SK-N-SH treated with all-trans-retinoic acid at 6 μM for 48 hours (cell line): ENCODE data around the gene KRT80.
A peak's percentile ranks its signal among the peaks of the same experiment; 100 is the strongest.

ENCODE experiments used
- ATAC-seq: fragments of 200-7000 bp; cut with Tn5 transposase; 3 replicates; pipeline ENCODE4 v1.9.1; 2020; ENCODE audit warnings: mild to moderate bottlenecking, moderate library complexity
- ARNTL ChIP-seq: fragments of 450-650 bp; formaldehyde crosslinking; IDR thresholded peaks from 2 replicates; pipeline ENCODE4 v1.5.0; 2020; ENCODE audit warnings: low read depth, mild to moderate bottlenecking, moderate library complexity, borderline replicate concordance
- BACH2 ChIP-seq: fragments of 250-450 bp; sonication (Bioruptor Pico); IDR thresholded peaks from 2 replicates; pipeline ENCODE4 v1.9.0; 2021; ENCODE audit warnings: mild to moderate bottlenecking, borderline replicate concordance
- ESRRG ChIP-seq: fragments of 250-450 bp; sonication (Bioruptor Pico); IDR thresholded peaks from 2 replicates; pipeline ENCODE4 v1.6.1; 2021; ENCODE audit warnings: mild to moderate bottlenecking
- ISL1 ChIP-seq: fragments of 250-450 bp; sonication (Bioruptor Pico); IDR thresholded peaks from 2 replicates; pipeline ENCODE4 v2.1.2; 2022; ENCODE audit warnings: mild to moderate bottlenecking, moderate library complexity
- OSR1 ChIP-seq: fragments of 250-450 bp; sonication (Bioruptor Pico); IDR thresholded peaks from 2 replicates; pipeline ENCODE4 v1.8.0; 2022; ENCODE audit warnings: moderate library complexity, mild to moderate bottlenecking, inconsistent platforms
- PPARA ChIP-seq: fragments of 250-450 bp; sonication (Bioruptor Pico); IDR thresholded peaks from 2 replicates; pipeline ENCODE4 v1.5.0; 2020; ENCODE audit warnings: mild to moderate bottlenecking, borderline replicate concordance
- RARB ChIP-seq: fragments of 250-450 bp; sonication (Bioruptor Pico); IDR thresholded peaks from 2 replicates; pipeline ENCODE4 v1.8.0; 2021; ENCODE audit warnings: mild to moderate bottlenecking, moderate library complexity
- SNAI2 ChIP-seq: fragments of 250-450 bp; sonication (Bioruptor Pico); IDR thresholded peaks from 2 replicates; pipeline ENCODE4 v1.5.0; 2020; ENCODE audit warnings: mild to moderate bottlenecking, moderate library complexity
- TCF4 ChIP-seq: fragments of 250-450 bp; sonication (Bioruptor Pico); IDR thresholded peaks from 2 replicates; pipeline ENCODE4 v1.8.0; 2021; ENCODE audit warnings: mild to moderate bottlenecking, moderate library complexity, borderline replicate concordance
- TOX ChIP-seq: fragments of 250-450 bp; sonication (Bioruptor Pico); IDR thresholded peaks from 2 replicates; pipeline ENCODE4 v1.8.0; 2021; ENCODE audit warnings: mild to moderate bottlenecking, moderate library complexity, borderline replicate concordance
- ZFP3 ChIP-seq: fragments of 250-450 bp; sonication (Bioruptor Pico); IDR thresholded peaks from 2 replicates; pipeline ENCODE4 v1.5.0; 2020; ENCODE audit warnings: mild to moderate bottlenecking, moderate library complexity
- ZFP30 ChIP-seq: fragments of 450-650 bp; formaldehyde crosslinking; IDR thresholded peaks from 2 replicates; pipeline ENCODE4 v1.5.0; 2022; ENCODE audit warnings: mild to moderate bottlenecking, moderate library complexity
- ZNF70 ChIP-seq: fragments of 450-650 bp; formaldehyde crosslinking; IDR thresholded peaks from 2 replicates; pipeline ENCODE4 v1.5.0; 2020; ENCODE audit warnings: mild to moderate bottlenecking, moderate library complexity
- ZNF8 ChIP-seq: fragments of 450-650 bp; formaldehyde crosslinking; IDR thresholded peaks from 2 replicates; pipeline ENCODE4 v1.5.0; 2020; ENCODE audit warnings: mild to moderate bottlenecking, moderate library complexity
- TF ChIP-seq, protein P1 (sequence below): fragments of 250-450 bp; sonication (Bioruptor Pico); IDR thresholded peaks from 2 replicates; pipeline ENCODE4 v1.8.0; 2021; ENCODE audit warnings: low read depth, mild to moderate bottlenecking, moderate library complexity, borderline replicate concordance
- TF ChIP-seq, protein P2 (sequence below): fragments of 250-450 bp; sonication (Bioruptor Pico); IDR thresholded peaks from 2 replicates; pipeline ENCODE4 v1.5.1; 2020; ENCODE audit warnings: low read depth, mild to moderate bottlenecking, moderate library complexity
- TF ChIP-seq, protein P3 (sequence below): fragments of 250-450 bp; sonication (Bioruptor Pico); IDR thresholded peaks from 2 replicates; pipeline ENCODE4 v1.5.1; 2021; ENCODE audit warnings: mild to moderate bottlenecking, moderate library complexity
- TF ChIP-seq, protein P4 (sequence below): fragments of 250-450 bp; sonication (Bioruptor Pico); IDR thresholded peaks from 2 replicates; pipeline ENCODE4 v1.8.0; 2020; ENCODE audit warnings: mild to moderate bottlenecking, moderate library complexity, borderline replicate concordance
- TF ChIP-seq, protein P5 (sequence below): fragments of 250-450 bp; sonication (Bioruptor Pico); IDR thresholded peaks from 2 replicates; pipeline ENCODE4 v1.5.0; 2020; ENCODE audit warnings: mild to moderate bottlenecking, moderate library complexity

Gene KRT80

DNA sequence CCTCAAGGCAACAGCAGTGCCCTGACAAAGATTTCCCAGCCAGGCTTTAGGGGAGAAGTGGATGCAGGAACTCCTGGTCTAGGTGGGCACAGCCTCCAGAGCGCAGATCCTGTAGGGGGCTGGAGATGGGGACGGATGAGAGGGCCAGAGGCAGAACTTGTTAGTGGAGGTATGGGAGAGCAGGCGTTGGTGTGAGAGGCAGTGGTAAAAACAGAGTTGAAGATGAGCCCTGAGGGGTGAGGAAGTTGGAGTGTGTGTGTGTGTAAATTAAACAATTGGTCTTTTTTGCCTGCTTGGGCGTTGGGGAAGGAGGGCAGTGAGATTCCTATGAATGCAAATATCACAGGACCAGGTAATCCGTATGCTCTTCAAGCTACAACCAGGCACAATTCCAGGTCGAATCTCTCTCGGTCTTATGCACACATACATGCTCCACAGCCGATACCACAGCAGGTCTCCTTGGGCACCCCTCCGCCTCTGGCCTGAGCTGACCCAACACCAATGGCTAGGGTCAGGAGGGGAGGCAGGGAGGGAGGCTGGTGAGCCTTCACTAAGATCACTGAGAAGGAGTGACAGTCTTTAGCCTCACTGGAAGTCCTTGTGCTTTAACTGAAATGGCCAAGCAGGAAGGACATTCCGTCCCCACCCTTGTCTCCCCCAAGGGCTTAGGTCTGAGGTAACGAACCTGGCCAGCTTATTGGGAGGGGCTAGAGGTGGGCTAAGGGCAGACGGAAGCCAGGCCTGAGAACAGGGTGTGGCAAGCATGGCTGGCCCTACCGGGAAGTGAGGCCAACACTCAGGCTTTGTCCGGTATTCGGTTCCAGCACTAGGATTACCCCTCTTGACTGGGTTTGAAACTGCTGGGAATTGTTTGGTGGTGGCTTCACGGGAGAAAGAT, 39.7 kb upstream of the KRT80 start:
- TF ChIP-seq, protein P1, sequence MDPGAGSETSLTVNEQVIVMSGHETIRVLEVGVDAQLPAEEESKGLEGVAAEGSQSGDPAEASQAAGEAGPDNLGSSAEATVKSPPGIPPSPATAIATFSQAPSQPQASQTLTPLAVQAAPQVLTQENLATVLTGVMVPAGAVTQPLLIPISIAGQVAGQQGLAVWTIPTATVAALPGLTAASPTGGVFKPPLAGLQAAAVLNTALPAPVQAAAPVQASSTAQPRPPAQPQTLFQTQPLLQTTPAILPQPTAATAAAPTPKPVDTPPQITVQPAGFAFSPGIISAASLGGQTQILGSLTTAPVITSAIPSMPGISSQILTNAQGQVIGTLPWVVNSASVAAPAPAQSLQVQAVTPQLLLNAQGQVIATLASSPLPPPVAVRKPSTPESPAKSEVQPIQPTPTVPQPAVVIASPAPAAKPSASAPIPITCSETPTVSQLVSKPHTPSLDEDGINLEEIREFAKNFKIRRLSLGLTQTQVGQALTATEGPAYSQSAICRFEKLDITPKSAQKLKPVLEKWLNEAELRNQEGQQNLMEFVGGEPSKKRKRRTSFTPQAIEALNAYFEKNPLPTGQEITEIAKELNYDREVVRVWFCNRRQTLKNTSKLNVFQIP (CRISPR knock-in tag), result no peak
- TF ChIP-seq OSR1, result no peak
- ATAC-seq, result no peak

DNA sequence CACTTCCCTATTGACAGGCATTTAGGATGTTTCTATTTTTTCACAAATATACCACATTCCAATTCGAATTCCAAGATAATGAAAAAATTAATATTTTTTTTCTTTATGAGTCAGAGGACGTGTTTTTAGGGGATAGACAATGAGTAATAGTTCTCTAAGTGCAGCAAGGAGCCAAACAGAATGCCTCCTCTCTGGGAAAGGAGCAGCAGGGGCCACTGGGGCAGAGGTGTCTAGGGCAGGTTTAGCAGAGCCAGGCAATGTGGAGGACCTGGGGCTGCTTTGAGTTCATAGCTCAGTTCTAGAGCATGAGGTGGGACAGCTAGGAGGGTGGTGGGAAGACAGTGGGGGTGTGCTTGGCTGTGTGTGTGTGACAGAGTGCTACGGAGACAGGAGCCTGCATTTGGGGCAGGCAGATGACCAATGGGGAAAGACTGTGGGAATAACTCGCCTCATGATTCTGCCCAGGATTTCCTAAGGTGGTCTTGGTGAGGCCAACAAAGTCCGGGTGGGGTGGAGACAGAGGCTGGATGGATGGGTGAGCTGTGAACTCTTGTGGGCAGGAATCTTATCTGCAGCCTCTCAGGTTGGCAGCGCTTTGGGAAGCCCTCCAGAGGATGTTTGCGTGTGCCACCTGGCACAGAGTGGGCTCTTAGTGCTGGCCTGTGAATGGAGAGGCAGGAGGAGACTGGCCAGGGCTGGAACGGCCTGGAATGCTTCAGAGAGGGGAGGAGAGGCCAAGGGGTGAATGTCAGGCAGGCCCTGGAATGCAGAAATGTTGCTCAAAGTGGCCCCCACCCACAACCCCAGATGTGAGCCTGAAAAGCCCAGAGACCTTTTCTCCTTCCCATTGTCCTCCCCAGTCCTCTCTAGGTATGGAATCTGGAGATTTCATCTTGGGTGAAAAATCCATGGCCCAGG, 38.8 kb upstream of the KRT80 start:
- TF ChIP-seq, protein P2, sequence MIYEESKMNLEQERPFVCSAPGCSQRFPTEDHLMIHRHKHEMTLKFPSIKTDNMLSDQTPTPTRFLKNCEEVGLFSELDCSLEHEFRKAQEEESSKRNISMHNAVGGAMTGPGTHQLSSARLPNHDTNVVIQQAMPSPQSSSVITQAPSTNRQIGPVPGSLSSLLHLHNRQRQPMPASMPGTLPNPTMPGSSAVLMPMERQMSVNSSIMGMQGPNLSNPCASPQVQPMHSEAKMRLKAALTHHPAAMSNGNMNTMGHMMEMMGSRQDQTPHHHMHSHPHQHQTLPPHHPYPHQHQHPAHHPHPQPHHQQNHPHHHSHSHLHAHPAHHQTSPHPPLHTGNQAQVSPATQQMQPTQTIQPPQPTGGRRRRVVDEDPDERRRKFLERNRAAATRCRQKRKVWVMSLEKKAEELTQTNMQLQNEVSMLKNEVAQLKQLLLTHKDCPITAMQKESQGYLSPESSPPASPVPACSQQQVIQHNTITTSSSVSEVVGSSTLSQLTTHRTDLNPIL (CRISPR knock-in tag), result 0 out of 2 replicates have a peak, but pooled peaks have one; percentile 54
- TF ChIP-seq ISL1 (CRISPR knock-in tag), result peak; percentile 70
- TF ChIP-seq ZFP3, result 0 out of 2 replicates have a peak, but pooled peaks have one; percentile 33
- TF ChIP-seq, protein P3, sequence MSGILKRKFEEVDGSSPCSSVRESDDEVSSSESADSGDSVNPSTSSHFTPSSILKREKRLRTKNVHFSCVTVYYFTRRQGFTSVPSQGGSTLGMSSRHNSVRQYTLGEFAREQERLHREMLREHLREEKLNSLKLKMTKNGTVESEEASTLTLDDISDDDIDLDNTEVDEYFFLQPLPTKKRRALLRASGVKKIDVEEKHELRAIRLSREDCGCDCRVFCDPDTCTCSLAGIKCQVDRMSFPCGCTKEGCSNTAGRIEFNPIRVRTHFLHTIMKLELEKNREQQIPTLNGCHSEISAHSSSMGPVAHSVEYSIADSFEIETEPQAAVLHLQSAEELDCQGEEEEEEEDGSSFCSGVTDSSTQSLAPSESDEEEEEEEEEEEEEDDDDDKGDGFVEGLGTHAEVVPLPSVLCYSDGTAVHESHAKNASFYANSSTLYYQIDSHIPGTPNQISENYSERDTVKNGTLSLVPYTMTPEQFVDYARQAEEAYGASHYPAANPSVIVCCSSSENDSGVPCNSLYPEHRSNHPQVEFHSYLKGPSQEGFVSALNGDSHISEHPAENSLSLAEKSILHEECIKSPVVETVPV (CRISPR knock-in tag), result no peak
- no peak for TF ChIP-seq OSR1
- no peak for TF ChIP-seq TOX (CRISPR knock-in tag)
- ATAC-seq, result peak; percentile 93

DNA sequence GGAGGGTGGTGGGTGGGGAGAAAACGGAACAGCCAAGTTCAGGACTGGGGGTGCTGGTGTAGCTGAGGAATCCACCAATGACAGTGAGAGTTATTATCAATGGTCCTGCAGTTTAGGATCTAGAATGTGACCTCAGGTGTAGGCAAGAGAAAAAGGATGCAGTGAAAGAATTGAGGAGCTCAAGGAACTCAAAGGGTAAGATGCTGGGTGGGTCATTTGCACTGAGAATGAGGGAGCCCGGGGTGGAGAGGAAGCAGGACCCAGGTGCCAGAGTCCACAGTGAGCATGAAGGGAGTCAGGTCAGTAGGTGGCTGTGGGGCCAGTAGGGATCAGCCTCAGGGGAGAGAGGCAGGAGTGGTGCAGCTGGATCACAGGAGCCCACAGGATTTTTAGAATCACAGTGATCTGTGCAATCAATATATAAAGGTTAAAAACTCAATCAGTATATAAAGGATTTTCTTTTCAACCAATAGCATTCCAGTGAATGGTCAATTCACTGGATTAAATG, 38.1 kb upstream of the KRT80 start:
- TF ChIP-seq PPARA (CRISPR knock-in tag), result no peak
- no peak for TF ChIP-seq ARNTL
- no peak for TF ChIP-seq BACH2 (CRISPR knock-in tag)
- TF ChIP-seq, protein P1 (CRISPR knock-in tag), result no peak
- TF ChIP-seq, protein P4, sequence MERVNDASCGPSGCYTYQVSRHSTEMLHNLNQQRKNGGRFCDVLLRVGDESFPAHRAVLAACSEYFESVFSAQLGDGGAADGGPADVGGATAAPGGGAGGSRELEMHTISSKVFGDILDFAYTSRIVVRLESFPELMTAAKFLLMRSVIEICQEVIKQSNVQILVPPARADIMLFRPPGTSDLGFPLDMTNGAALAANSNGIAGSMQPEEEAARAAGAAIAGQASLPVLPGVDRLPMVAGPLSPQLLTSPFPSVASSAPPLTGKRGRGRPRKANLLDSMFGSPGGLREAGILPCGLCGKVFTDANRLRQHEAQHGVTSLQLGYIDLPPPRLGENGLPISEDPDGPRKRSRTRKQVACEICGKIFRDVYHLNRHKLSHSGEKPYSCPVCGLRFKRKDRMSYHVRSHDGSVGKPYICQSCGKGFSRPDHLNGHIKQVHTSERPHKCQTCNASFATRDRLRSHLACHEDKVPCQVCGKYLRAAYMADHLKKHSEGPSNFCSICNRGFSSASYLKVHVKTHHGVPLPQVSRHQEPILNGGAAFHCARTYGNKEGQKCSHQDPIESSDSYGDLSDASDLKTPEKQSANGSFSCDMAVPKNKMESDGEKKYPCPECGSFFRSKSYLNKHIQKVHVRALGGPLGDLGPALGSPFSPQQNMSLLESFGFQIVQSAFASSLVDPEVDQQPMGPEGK, result no peak
- no peak for TF ChIP-seq TCF4 (CRISPR knock-in tag)
- TF ChIP-seq ESRRG (CRISPR knock-in tag), result no peak
- no peak for TF ChIP-seq TOX (CRISPR knock-in tag)
- no peak for TF ChIP-seq ZFP30 (CRISPR knock-in tag)
- TF ChIP-seq OSR1, result no peak
- TF ChIP-seq, protein P2 (CRISPR knock-in tag), result no peak
- TF ChIP-seq ZNF70 (CRISPR knock-in tag), result no peak
- TF ChIP-seq, protein P3 (CRISPR knock-in tag), result no peak
- TF ChIP-seq ZNF8, result no peak
- no peak for TF ChIP-seq RARB (CRISPR knock-in tag)
- TF ChIP-seq, protein P5, sequence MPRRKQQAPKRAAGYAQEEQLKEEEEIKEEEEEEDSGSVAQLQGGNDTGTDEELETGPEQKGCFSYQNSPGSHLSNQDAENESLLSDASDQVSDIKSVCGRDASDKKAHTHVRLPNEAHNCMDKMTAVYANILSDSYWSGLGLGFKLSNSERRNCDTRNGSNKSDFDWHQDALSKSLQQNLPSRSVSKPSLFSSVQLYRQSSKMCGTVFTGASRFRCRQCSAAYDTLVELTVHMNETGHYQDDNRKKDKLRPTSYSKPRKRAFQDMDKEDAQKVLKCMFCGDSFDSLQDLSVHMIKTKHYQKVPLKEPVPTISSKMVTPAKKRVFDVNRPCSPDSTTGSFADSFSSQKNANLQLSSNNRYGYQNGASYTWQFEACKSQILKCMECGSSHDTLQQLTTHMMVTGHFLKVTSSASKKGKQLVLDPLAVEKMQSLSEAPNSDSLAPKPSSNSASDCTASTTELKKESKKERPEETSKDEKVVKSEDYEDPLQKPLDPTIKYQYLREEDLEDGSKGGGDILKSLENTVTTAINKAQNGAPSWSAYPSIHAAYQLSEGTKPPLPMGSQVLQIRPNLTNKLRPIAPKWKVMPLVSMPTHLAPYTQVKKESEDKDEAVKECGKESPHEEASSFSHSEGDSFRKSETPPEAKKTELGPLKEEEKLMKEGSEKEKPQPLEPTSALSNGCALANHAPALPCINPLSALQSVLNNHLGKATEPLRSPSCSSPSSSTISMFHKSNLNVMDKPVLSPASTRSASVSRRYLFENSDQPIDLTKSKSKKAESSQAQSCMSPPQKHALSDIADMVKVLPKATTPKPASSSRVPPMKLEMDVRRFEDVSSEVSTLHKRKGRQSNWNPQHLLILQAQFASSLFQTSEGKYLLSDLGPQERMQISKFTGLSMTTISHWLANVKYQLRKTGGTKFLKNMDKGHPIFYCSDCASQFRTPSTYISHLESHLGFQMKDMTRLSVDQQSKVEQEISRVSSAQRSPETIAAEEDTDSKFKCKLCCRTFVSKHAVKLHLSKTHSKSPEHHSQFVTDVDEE (CRISPR knock-in tag), result no peak
- TF ChIP-seq ZFP3, result no peak
- TF ChIP-seq SNAI2 (CRISPR knock-in tag), result no peak
- peak; percentile 29 for ATAC-seq
